ENCODE measurements around the gene DBR1.

Gene DBR1, protein sequence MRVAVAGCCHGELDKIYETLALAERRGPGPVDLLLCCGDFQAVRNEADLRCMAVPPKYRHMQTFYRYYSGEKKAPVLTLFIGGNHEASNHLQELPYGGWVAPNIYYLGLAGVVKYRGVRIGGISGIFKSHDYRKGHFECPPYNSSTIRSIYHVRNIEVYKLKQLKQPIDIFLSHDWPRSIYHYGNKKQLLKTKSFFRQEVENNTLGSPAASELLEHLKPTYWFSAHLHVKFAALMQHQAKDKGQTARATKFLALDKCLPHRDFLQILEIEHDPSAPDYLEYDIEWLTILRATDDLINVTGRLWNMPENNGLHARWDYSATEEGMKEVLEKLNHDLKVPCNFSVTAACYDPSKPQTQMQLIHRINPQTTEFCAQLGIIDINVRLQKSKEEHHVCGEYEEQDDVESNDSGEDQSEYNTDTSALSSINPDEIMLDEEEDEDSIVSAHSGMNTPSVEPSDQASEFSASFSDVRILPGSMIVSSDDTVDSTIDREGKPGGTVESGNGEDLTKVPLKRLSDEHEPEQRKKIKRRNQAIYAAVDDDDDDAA

DNA sequence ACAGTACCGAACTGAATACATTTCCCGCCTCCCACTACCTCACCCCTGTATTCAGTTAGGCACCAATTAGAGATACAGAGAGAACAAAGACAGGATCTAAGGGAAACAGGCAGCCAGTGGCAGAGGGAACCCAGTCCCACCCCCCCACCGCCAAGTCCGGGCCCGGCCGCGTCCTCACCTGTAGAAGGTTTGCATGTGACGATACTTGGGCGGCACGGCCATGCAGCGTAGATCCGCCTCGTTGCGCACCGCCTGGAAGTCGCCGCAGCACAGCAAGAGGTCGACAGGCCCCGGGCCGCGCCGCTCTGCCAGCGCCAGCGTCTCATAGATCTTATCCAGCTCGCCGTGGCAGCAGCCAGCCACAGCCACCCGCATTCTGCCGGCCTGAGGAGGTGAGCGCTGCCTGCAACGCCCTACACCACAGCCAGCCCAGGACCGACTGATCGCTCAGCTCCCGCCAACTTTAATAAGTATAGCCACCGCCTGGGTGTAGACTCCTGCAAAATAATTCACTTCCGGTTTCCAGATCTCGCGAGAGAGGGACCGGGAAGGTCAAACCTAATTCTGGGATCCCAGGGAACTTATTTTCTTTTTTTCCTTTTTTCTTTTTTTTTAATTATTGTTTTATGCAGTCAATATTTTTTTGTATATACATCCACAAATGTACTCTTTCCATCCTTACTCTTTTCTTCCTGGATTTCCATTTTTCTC, at the start of gene DBR1:
Gene DBR1 (minus strand): TSS at position 501 of the 711 bp plus-strand sequence. CDS start 126 bp downstream, at position 375.
- DNase-seq: peak; percentile 93 to 94
- no peak for TF ChIP-seq GATA1 (IDR thresholded peaks at IDR 0.05; ENCODE audit: low read depth, low read length)
- peak; percentile 96 for TF ChIP-seq POLR2A (IDR thresholded peaks at IDR 0.05; ENCODE audit: low read length)

DNA sequence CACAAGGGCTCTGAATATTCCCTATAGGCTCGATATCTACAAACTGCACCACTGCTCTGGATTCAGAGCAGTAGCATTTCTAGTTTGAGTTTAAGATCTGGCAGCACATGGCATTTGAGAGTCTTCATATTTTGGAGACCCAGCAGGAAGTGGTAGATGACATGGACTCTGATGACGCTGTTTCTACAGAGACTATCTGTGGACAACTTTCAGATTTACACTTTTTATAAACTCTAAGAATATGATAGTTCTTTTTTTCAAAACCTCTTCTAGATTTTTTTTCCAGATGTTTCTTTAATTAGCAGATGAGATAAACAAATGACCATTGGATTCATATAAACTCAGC, 48.2 kb upstream of the DBR1 start:
- no peak for TF ChIP-seq GATA1 (IDR thresholded peaks at IDR 0.05; ENCODE audit: low read depth, low read length)
- TF ChIP-seq POLR2A (IDR thresholded peaks at IDR 0.05; ENCODE audit: low read length): no peak
- no peak for DNase-seq

DNA sequence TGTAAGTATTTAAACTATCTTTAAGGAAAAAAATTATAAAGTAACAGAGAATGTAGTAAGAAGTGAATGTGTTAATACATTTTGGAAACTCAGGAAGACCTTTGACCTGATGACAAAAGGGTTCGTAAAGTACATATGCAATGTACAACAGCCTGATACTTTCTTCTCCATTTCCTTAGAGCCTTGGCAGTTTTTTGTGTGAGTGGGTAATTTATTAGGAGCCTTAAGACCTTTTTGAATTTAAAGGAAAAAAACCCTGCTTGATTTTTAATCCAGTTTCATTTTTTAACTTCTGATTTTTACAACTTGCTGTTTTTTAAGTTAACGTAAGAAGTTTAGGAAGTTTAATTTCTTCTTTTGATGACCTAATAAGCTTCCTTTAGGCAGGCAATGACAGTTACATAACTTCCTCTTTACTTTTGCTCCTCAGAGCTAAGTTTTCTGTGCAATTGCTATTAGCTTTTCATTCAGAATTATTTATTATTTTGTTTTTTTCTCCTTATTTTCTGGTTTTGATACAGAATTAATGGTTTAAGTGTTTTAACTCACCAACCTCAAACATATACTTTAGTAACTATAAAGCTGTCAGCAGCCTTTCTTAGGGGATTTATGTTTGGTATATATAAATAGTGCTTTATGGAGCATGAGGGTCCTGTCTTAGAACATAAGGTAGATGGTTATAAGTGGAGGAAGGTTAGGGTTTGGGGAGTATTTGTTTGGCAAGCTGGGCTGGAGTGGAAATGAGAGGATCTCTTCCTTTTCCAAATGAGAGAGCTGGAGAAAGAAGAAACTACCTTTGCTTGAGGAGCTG, 47.6 kb upstream of the DBR1 start:
- TF ChIP-seq POLR2A (IDR thresholded peaks at IDR 0.05; ENCODE audit: low read length) (no peak), GATA1 (IDR thresholded peaks at IDR 0.05; ENCODE audit: low read depth, low read length) (no peak)
- no peak for DNase-seq

- no peak for DNase-seq
- TF ChIP-seq POLR2A (IDR thresholded peaks at IDR 0.05; ENCODE audit: low read length) (no peak), GATA1 (IDR thresholded peaks at IDR 0.05; ENCODE audit: low read depth, low read length) (no peak)
Measured at GRCh38 chr3:138220788-138221187, 46.1 kb upstream of the DBR1 start.

GRCh38 chr3:138220242-138220641, 45.5 kb upstream of the DBR1 start:
- no peak for DNase-seq
- TF ChIP-seq GATA1 (IDR thresholded peaks at IDR 0.05; ENCODE audit: low read depth, low read length) (no peak), POLR2A (IDR thresholded peaks at IDR 0.05; ENCODE audit: low read length) (no peak)

- no peak for TF ChIP-seq POLR2A (IDR thresholded peaks at IDR 0.05; ENCODE audit: low read length)
- TF ChIP-seq GATA1 (IDR thresholded peaks at IDR 0.05; ENCODE audit: low read depth, low read length): no peak
- no peak for DNase-seq
Measured at GRCh38 chr3:138219255-138219654, 44.5 kb upstream of the DBR1 start.

DNA sequence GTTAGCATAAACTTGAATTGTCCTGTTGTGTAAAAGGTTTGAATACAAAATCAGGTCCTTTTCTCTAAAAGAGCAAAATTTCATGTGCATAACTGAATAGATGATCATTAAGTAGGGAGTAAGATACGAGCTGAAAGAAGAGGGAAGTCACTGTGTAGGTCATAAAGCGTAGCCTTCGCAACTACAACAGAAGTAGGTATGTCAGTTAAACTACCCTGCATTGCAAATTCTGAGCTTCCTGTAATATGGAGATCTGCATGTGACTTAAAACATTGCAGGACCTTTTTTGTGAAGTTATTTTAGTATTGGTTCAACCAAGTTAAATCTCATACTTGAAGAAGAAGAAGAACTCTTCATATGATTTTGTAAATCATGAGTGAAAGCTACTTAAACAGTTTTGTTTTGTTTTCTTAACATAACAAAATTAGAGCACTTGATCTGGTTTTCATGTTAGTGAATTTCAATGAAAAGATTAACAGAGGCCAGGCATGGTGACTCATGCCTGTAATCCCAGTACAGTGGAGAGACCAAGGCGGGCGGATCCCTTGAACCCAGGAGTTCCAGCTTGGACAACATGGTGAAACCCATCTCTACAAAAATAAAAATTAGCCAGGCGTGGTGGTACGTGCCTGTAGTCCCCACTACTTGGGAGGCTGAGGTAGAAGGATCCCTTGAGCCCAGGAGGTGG, 38.8 kb upstream of the DBR1 start:
- peak in 1 of 2 experiments; percentile 35 for DNase-seq
- TF ChIP-seq POLR2A (IDR thresholded peaks at IDR 0.05; ENCODE audit: low read length) (no peak), GATA1 (IDR thresholded peaks at IDR 0.05; ENCODE audit: low read depth, low read length) (no peak)

DNA sequence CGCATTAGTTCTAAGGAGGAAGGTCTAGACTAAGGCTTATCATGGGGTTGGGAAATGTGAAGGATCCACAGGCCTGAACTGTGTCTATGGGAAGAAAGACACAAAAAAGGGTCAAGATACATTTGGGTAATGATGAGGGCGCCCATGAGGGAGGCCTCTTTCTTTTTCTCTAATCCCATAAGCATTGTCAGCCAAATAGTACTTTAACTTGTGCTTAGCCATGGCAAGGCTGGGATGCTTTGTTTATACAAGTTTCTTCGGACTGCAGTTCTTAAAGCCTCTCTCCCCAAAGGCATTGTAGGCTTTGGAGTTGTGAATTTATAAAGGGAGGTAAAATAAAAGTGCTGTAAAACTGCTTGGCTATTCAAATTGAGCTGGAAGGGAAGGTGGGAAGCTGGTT, 35.8 kb upstream of the DBR1 start:
- DNase-seq: no peak
- TF ChIP-seq GATA1 (IDR thresholded peaks at IDR 0.05; ENCODE audit: low read depth, low read length) (no peak), POLR2A (IDR thresholded peaks at IDR 0.05; ENCODE audit: low read length) (no peak)

DNA sequence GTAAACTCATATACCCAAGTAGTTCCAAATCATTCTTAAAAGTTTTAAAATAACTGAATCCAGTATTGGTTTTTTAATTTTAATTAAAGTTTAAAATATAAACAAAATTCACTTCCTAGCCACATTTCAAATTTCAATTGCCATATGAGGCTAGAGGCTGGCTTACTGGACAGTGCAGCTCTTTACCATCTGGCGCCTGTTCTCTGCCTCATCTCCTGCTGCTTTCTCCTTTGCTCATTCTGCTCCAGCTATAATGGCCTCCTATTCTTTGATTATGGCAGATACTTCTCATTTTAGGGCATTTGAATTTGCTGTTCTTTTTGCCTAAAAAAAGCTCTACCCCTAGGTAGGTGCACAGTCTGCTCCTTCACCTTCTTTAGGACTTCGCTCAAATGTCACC, 31.5 kb upstream of the DBR1 start:
- TF ChIP-seq POLR2A (IDR thresholded peaks at IDR 0.05; ENCODE audit: low read length): no peak
- TF ChIP-seq GATA1 (IDR thresholded peaks at IDR 0.05; ENCODE audit: low read depth, low read length): no peak
- peak in 1 of 2 experiments; percentile 19 for DNase-seq

- DNase-seq: peak in 1 of 2 experiments; percentile 9
- TF ChIP-seq POLR2A (IDR thresholded peaks at IDR 0.05; ENCODE audit: low read length): no peak
- no peak for TF ChIP-seq GATA1 (IDR thresholded peaks at IDR 0.05; ENCODE audit: low read depth, low read length)
Measured at GRCh38 chr3:138205527-138205926, 30.8 kb upstream of the DBR1 start.

DNA sequence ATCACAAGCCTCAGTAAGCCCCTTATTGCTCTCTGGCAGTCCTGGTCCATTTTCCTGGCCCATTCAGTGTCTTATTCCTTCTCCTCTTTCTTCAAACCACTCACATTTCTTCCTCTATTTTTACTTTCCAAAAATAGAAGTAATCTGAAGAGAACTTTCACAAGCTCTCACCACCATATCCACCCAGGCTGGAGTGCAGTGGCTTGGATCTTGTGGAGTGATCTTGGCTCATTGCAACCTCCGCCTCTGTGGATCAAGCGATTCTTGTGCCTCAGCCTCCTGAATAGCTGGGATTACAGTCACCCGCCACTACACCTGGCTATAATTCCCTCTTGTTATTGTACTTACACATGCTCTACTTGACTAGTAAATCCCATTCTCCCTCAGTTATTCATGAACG, 29.2 kb upstream of the DBR1 start:
- DNase-seq: no peak
- TF ChIP-seq GATA1 (IDR thresholded peaks at IDR 0.05; ENCODE audit: low read depth, low read length) (no peak), POLR2A (IDR thresholded peaks at IDR 0.05; ENCODE audit: low read length) (no peak)

GRCh38 chr3:138202945-138203701, 28.4 kb upstream of the DBR1 start:
- DNase-seq: peak in 1 of 2 experiments; percentile 15
- no peak for TF ChIP-seq GATA1 (IDR thresholded peaks at IDR 0.05; ENCODE audit: low read depth, low read length)
- TF ChIP-seq POLR2A (IDR thresholded peaks at IDR 0.05; ENCODE audit: low read length): no peak

All from erythroblast (primary cell).